ENCODE results near the gene TANK. TPM values are rescaled to one million over a fixed set of nuclear protein-coding genes. Genes with fewer than 3 reads are reported as not detected.

Gene TANK
- total and polyA plus RNA-seq, 2 of the 13 experiments (the other 11 are each of a cell fraction or from before 2014, with no cell fraction given): 66.9 to 96.1 TPM

GRCh38 chr2:161209902-161210301, 49.7 kb downstream of the TANK start:
- in situ Hi-C loops (cut with HindIII; ENCODE audit: extremely low pct_ligation_motif_present, low pct_unique_long_range_greater_than_20kb): no loop called here
- ChIA-PET CTCF (ENCODE audit: low intra/inter-chr PET ratio, low total read pairs) (no interaction called here), POLR2A (no interaction called here)
- Histone ChIP-seq H3K4me1 (ENCODE audit: insufficient read depth, low read length) (no peaks in the 10 kb centered on the region), H3K9me3 (ENCODE audit: low read length) (no peaks in the 10 kb centered on the region), H4K20me1 (ENCODE audit: insufficient read depth, low read length) (0 out of 2 replicates have a peak, but pooled peaks cover 4% of the 10 kb centered on the region), H3K9ac (ENCODE audit: insufficient read depth, low read depth, low read length) (no peak overlapping the region), H3K79me2 (ENCODE audit: insufficient read depth, low read length) (no peaks in the 10 kb centered on the region), H3K4me3 (replicated peaks in 1 of 3; ENCODE audit: insufficient read depth in 1 of 3, low read depth in 2 of 3, low read length in 3 of 3) (no peak overlapping the region), H2AFZ (ENCODE audit: low read length) (no peak overlapping the region), H3K4me2 (ENCODE audit: low read depth, low read length) (no peak overlapping the region), H3K27ac (ENCODE audit: extremely low read length, insufficient read depth, low read length) (no peak overlapping the region), H3K27me3 (ENCODE audit: control insufficient read depth in 1 of 2, insufficient read depth in 2 of 2, low read length in 2 of 2) (no peaks in the 10 kb centered on the region), H3K36me3 (replicated peaks in 1 of 2; ENCODE audit: control insufficient read depth in 1 of 2, insufficient read depth in 2 of 2, low read length in 2 of 2) (peaks cover 9 to 48% of the 10 kb centered on the region in 2 experiments)
- 98% methylated on average over 2 of the region's 2 CpGs for WGBS (ENCODE audit: low lambda C conversion rate)
- intact Hi-C loops (cut with micrococcal nuclease; ENCODE audit: unreplicated experiment): no loop called here
- FAIRE-seq (no peak), DNase-seq (ENCODE audit: low spot score) (no peak), ATAC-seq (no peak)
- BruUV-seq (replicated peaks): no TSS peak
- TF ChIP-seq MAFF (IDR thresholded peaks at IDR 0.05; ENCODE audit: low read depth, low read length) (peak; percentile 49; the same call in 1 of the 2 replicates), ZC3H4 (CRISPR knock-in tag; IDR thresholded peaks at IDR 0.05; ENCODE audit: borderline replicate concordance) (no peak), MAFK (conservative IDR thresholded peaks at IDR 0.05 in 1 of 2, IDR thresholded peaks at IDR 0.05 in 1 of 2; ENCODE audit: low read length in 2 of 2) (peak; percentile 57 to 62; a peak in 3 of 4 replicates)

- ChIA-PET POLR2A (no interaction called here), CTCF (ENCODE audit: low intra/inter-chr PET ratio, low total read pairs) (no interaction called here)
- BruUV-seq (replicated peaks): no TSS peak
- intact Hi-C loops (cut with micrococcal nuclease; ENCODE audit: unreplicated experiment): no loop called here
- H2AFZ ChIP-seq (ENCODE audit: low read length): no peak overlapping the region
- DNase-seq (ENCODE audit: low spot score) (no peak), ATAC-seq (no peak; the same call in 2 of the 3 replicates), FAIRE-seq (no peak)
- no peaks in the 10 kb centered on the region for H3K27me3 ChIP-seq (ENCODE audit: control insufficient read depth in 1 of 2, insufficient read depth in 2 of 2, low read length in 2 of 2)
- H3K79me2 ChIP-seq (ENCODE audit: insufficient read depth, low read length): no peaks in the 10 kb centered on the region
- TF ChIP-seq SOX6 (IDR thresholded peaks at IDR 0.05) (no peak), SOX6 (CRISPR knock-in tag; IDR thresholded peaks at IDR 0.05) (no peak), IRF9 (CRISPR knock-in tag; IDR thresholded peaks at IDR 0.05; ENCODE audit: borderline replicate concordance) (no peak)
- no peak overlapping the region for H3K4me2 ChIP-seq (ENCODE audit: low read depth, low read length)
- no peak overlapping the region for H3K9ac ChIP-seq (ENCODE audit: insufficient read depth, low read depth, low read length)
- H3K9me3 ChIP-seq (ENCODE audit: low read length): no peaks in the 10 kb centered on the region
- no peak overlapping the region for H3K27ac ChIP-seq (ENCODE audit: extremely low read length, insufficient read depth, low read length)
- H3K4me3 ChIP-seq (replicated peaks in 1 of 3; ENCODE audit: insufficient read depth in 1 of 3, low read depth in 2 of 3, low read length in 3 of 3): no peak overlapping the region
- in situ Hi-C loops (cut with HindIII; ENCODE audit: extremely low pct_ligation_motif_present, low pct_unique_long_range_greater_than_20kb): no loop called here
- peaks cover 1 to 14% of the 10 kb centered on the region in 2 experiments; a peak in 1 of 5 replicates for H3K36me3 ChIP-seq (replicated peaks in 1 of 2; ENCODE audit: control insufficient read depth in 1 of 2, insufficient read depth in 2 of 2, low read length in 2 of 2)
- no peaks in the 10 kb centered on the region for H4K20me1 ChIP-seq (ENCODE audit: insufficient read depth, low read length)
- no peaks in the 10 kb centered on the region for H3K4me1 ChIP-seq (ENCODE audit: insufficient read depth, low read length)
- 93% methylated on average over 3 of the region's 3 CpGs for WGBS (ENCODE audit: low lambda C conversion rate)
These were observed 57.5 kb downstream of the TANK start for GRCh38 chr2:161217597-161218185.

Data from HepG2 (cell line).